HG02973 (cell line): ENCODE measurements around the gene KLF5.
"Not testable (repeated sequence)": the region's sequence is repeated elsewhere in the genome, so short reads cannot be mapped to it uniquely, and the experiment has no call there.

Experiments
- ATAC-seq: cut with Tn5 transposase; IDR thresholded peaks from one replicate; pipeline ENCODE4 v1.9.1; 2021; ENCODE audit warnings: moderate library complexity; ENCODE audit not compliant: unreplicated experiment

KLF5 gene

DNA sequence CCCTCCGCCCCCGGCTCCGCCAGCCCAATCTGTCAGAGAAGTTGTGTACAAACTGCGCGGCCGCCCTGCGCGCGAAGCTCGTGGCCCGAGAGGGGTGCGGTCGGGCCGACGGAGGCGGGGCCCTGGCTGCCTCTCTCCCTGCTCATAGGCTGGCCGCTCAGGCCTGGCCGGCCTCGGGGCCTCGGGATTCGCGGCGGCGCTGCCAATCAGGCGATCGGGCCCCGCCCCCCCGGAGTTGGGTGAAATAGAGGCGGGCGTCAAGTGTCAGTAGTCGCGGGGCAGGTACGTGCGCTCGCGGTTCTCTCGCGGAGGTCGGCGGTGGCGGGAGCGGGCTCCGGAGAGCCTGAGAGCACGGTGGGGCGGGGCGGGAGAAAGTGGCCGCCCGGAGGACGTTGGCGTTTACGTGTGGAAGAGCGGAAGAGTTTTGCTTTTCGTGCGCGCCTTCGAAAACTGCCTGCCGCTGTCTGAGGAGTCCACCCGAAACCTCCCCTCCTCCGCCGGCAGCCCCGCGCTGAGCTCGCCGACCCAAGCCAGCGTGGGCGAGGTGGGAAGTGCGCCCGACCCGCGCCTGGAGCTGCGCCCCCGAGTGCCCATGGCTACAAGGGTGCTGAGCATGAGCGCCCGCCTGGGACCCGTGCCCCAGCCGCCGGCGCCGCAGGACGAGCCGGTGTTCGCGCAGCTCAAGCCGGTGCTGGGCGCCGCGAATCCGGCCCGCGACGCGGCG is at the start of gene KLF5:
Gene KLF5 (plus strand): TSS at position 270 of the 724 bp plus-strand sequence. CDS start 323 bp downstream, at position 593.
- peak; percentile 98 for ATAC-seq

GRCh38 chr13:73011751-73012150 is 47.1 kb upstream of the KLF5 start:
- no peak for ATAC-seq

DNA sequence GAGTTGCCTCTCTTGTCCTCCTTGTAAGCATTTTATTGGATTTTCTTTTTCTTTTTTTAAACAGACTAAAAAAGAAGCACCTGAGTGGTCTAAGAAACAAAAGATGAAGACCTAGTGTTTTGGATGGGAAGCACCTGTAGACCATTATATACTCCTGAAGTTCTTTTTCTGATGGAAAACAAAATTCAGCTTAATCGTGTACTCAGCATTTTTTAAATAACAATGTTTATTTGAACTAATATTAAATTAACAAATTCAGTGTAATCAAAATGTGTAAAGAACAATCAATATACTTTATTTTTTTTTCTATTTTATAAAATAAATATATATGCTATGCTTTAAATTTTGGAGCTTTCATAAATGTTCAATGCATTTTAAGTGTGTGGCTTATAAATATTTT is 43.0 kb upstream of the KLF5 start:
- ATAC-seq, result no peak

- no peak for ATAC-seq
Observed at GRCh38 chr13:73018336-73018735, 40.5 kb upstream of the KLF5 start.

DNA sequence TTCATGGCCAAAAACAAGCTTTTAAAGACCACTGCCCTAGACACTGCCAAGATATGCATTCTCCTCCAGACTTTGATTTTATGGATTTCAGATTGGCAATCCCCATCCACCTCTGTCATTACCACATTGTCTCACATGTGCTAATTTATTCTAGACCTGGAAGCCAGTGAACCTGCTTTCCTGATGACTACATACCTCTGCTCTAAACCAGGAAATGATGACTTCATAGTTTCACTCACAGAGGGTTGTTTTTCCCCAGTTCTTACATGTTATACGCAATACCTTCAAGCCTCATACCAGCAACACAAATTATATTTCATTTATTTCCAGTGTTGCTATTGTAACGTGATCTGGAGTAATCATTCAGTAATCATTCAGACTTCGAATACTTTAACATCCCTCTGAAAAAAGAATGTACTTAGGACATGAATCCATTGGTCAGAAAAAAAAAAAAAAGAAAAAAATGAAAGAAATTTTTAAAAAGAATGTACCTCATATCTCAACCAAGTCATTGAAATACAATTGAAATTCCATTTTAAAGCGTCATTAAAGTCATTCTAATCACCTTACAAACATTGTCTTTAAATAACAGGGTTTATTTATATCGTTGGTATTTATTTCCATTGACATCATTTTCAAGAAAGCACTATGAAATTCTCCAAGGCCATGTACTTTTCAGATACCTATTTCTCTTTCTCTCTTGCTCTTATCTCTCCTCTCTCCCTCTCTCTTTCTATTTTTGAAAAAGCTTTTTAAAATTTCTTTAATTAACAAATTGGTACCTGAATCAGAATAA is 33.4 kb upstream of the KLF5 start:
- ATAC-seq, result no peak

GRCh38 chr13:73034901-73035300 is 23.9 kb upstream of the KLF5 start:
- no peak for ATAC-seq

GRCh38 chr13:73035660-73036059 is 23.1 kb upstream of the KLF5 start:
- no peak for ATAC-seq

- no peak for ATAC-seq
Observed at GRCh38 chr13:73036566-73036965, 22.2 kb upstream of the KLF5 start.

DNA sequence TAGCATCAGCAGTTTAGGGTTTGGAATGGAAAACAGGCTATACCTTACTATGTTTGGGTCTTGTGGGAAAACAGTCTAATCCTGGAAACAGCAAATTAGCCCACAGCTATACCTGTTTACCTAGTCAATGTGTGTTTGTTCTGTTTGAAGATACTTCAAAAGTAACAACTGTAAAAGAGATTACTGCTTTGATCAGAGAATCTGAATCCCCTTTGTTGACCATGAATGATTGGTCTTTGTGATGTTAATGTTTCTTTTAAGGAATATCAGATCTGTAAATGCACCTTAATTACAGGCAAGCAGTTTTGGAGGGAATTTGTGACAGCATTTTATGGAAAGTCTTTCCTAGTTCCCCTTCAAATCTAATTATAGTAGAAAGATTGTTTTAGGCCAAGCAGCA is 20.7 kb upstream of the KLF5 start:
- ATAC-seq, result no peak

- no peak for ATAC-seq
Observed at GRCh38 chr13:73039201-73040108, 19.4 kb upstream of the KLF5 start.

GRCh38 chr13:73040484-73040883 is 18.3 kb upstream of the KLF5 start:
- no peak for ATAC-seq

DNA sequence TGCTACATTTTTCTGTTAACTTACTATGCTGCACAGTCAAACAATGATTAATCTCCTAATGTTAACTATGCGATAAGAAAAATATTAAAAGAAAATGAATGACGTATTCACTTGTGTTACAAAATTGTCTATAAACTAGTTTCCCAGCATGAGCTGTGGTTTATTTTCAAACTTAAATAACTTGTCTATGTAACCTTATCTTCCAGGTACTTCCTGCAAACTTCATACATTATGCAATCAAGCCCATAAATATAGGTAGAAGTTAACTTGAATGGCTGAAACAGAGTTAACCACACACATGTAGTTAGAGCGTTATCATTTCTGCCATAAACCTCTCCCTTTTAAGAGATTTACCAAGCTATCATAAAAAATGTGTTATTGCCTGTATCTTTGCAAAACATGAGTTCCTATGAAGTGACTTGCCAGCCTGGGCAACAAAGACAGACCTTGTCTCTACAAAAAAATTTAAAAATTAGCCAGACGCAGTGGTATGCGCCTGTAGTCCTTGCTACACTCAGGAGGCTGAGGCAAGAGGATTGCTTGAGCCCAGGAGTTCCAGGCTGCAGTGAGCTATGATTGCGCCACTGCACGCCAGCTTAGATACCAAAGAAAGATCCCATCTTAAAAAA is 17.7 kb upstream of the KLF5 start:
- ATAC-seq, result no peak

- no peak for ATAC-seq
Observed at GRCh38 chr13:73045031-73045430, 13.8 kb upstream of the KLF5 start.

DNA sequence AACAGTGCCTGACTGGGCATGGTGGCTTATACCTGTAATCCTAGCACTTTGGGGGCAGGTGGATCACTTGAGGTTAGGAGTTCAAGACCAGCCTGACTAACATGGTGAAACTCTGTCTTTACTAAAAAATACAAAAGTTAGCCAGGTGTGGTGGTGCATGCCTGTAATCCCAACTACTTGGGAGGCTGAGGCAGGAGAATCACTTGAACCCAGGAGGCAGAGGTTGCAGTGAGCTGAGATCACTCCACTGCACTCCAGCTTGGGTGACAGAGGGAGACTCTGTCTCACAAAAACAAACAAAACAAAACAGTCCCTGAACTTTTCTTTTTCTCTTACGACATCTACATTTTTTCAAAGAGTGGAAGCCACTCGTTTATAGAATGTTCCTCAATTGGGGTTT is 10.2 kb upstream of the KLF5 start:
- not testable (repeated sequence) for ATAC-seq

- no peak for ATAC-seq
Observed at GRCh38 chr13:73054712-73055111, 4.1 kb upstream of the KLF5 start.

DNA sequence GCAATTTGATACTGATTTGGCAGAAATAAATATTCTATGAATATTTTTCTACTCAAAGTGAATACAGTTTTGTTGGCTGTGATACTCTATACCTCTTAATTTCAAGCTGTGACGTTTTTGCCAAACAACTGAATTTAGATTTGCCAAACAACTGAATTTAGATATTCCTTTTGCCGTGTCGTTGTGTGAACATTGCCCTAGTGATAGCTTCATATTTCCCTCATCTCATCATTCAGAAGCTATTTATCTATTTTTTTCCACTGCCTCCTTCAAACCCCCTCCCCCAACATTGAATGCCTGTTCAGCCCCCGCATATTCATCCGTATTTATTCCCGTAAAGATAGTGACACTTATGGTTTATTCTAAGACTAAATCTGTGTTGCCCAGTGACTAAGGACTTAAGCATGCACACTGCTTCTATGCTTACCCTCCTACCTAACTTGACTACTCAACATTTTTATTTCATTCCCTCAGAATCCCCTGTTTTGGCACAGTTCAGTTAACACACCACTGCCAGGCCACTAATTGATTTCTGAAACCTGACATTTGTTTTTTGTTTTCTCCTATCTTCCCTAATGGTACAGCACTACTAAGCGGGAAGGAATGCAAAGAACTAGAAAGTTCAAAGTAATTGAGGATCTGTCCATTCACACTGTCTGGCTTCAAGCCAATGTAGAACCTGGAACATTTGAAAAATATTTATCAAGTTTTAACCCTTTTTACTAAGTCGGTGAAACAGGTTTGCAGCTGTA is 2.8 kb upstream of the KLF5 start:
- ATAC-seq, result no peak

DNA sequence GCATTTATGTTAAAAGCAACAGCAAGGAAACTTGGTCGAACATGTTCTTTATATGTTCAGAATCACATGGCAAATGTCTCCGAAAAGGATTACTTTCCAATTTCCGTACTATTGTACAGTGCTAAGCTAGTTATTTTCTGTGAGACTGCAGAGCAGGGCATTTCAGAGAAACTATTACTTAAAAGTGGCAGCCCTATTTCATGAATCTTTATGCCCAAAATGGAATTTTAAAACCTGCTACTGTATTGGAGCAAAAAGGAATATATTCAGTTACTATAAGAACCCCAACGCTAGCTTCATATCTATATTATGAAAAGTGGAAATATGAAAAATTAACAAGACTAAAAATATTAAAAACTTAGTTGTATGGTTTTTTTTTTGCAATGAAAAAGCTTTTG is 2.2 kb upstream of the KLF5 start:
- ATAC-seq, result no peak

GRCh38 chr13:73057284-73058063 is 1.3 kb upstream of the KLF5 start:
- ATAC-seq, result no peak

DNA sequence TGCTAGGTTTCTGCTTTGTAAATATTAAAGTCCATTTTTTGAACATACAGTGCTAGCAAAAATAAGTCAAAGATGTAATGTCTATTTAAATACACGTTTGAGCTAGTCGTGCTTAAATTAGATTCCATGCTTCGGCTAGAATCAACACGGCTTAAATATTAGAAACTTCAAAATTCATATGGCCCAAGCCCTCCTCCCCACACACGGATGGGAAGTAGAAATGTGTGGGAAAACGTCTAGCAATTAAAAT is 816 bp upstream of the KLF5 start:
- no peak for ATAC-seq

DNA sequence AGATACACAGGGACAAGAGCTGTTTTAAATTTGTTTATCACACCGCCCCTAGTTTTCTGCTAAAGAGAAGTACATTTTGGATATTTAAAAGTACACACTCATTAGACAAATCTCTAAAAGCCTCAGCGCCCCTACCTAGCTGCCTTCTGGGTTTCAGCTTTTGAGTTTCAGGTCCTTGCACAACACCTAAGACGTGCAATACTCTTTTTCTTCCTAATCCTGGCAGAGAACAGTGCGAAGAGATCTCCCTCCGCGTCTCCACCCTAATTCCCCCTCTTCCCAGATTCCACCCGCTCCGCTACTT is 421 bp upstream of the KLF5 start:
- no peak for ATAC-seq
